Measurements from ENCODE around the gene GLDN. TPM values are rescaled to one million over a fixed set of nuclear protein-coding genes. Genes with fewer than 3 reads are reported as not detected.

GLDN gene
- total and polyA plus RNA-seq, 2 of the 8 experiments (the other 6 are each of a cell fraction or from before 2014, with no cell fraction given) = 0.24 to 0.50 TPM

DNA sequence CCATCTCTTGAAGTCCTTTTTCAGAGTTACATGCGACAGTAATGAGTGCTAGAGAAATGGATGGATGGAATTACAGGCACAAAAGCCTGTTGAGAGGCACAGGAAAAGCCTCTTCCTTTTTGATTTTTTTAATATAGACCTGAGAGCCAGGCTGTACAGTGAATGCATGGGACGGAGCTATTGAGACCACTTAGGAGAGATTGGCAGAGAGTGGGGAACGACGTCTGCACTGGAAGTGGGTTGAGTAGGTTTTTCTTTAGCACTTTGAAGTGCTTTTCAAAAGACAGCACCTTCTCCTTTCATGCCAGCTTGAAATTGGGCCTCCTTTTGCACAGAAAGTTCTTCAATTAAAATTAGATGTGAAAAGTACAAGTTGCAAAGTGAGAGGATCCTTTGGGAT, 37.0 kb downstream of the GLDN start (continued):
- TF ChIP-seq, protein P1, sequence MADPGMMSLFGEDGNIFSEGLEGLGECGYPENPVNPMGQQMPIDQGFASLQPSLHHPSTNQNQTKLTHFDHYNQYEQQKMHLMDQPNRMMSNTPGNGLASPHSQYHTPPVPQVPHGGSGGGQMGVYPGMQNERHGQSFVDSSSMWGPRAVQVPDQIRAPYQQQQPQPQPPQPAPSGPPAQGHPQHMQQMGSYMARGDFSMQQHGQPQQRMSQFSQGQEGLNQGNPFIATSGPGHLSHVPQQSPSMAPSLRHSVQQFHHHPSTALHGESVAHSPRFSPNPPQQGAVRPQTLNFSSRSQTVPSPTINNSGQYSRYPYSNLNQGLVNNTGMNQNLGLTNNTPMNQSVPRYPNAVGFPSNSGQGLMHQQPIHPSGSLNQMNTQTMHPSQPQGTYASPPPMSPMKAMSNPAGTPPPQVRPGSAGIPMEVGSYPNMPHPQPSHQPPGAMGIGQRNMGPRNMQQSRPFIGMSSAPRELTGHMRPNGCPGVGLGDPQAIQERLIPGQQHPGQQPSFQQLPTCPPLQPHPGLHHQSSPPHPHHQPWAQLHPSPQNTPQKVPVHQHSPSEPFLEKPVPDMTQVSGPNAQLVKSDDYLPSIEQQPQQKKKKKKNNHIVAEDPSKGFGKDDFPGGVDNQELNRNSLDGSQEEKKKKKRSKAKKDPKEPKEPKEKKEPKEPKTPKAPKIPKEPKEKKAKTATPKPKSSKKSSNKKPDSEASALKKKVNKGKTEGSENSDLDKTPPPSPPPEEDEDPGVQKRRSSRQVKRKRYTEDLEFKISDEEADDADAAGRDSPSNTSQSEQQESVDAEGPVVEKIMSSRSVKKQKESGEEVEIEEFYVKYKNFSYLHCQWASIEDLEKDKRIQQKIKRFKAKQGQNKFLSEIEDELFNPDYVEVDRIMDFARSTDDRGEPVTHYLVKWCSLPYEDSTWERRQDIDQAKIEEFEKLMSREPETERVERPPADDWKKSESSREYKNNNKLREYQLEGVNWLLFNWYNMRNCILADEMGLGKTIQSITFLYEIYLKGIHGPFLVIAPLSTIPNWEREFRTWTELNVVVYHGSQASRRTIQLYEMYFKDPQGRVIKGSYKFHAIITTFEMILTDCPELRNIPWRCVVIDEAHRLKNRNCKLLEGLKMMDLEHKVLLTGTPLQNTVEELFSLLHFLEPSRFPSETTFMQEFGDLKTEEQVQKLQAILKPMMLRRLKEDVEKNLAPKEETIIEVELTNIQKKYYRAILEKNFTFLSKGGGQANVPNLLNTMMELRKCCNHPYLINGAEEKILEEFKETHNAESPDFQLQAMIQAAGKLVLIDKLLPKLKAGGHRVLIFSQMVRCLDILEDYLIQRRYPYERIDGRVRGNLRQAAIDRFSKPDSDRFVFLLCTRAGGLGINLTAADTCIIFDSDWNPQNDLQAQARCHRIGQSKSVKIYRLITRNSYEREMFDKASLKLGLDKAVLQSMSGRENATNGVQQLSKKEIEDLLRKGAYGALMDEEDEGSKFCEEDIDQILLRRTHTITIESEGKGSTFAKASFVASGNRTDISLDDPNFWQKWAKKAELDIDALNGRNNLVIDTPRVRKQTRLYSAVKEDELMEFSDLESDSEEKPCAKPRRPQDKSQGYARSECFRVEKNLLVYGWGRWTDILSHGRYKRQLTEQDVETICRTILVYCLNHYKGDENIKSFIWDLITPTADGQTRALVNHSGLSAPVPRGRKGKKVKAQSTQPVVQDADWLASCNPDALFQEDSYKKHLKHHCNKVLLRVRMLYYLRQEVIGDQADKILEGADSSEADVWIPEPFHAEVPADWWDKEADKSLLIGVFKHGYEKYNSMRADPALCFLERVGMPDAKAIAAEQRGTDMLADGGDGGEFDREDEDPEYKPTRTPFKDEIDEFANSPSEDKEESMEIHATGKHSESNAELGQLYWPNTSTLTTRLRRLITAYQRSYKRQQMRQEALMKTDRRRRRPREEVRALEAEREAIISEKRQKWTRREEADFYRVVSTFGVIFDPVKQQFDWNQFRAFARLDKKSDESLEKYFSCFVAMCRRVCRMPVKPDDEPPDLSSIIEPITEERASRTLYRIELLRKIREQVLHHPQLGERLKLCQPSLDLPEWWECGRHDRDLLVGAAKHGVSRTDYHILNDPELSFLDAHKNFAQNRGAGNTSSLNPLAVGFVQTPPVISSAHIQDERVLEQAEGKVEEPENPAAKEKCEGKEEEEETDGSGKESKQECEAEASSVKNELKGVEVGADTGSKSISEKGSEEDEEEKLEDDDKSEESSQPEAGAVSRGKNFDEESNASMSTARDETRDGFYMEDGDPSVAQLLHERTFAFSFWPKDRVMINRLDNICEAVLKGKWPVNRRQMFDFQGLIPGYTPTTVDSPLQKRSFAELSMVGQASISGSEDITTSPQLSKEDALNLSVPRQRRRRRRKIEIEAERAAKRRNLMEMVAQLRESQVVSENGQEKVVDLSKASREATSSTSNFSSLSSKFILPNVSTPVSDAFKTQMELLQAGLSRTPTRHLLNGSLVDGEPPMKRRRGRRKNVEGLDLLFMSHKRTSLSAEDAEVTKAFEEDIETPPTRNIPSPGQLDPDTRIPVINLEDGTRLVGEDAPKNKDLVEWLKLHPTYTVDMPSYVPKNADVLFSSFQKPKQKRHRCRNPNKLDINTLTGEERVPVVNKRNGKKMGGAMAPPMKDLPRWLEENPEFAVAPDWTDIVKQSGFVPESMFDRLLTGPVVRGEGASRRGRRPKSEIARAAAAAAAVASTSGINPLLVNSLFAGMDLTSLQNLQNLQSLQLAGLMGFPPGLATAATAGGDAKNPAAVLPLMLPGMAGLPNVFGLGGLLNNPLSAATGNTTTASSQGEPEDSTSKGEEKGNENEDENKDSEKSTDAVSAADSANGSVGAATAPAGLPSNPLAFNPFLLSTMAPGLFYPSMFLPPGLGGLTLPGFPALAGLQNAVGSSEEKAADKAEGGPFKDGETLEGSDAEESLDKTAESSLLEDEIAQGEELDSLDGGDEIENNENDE (IDR thresholded peaks at IDR 0.05; ENCODE audit: insufficient replicate concordance, low read length) = no peak
- no peak for TF ChIP-seq FOSL1 (IDR thresholded peaks at IDR 0.05; ENCODE audit: insufficient read depth, low read depth, low read length)
- no peak for TF ChIP-seq POU5F1 (IDR thresholded peaks at IDR 0.05; ENCODE audit: low read depth, low read length)
- TF ChIP-seq POLR2A (IDR thresholded peaks at IDR 0.05; ENCODE audit: control extremely low read depth in 1 of 2, low read depth in 2 of 2, low read length in 2 of 2) = no peak
- TF ChIP-seq, protein P2, sequence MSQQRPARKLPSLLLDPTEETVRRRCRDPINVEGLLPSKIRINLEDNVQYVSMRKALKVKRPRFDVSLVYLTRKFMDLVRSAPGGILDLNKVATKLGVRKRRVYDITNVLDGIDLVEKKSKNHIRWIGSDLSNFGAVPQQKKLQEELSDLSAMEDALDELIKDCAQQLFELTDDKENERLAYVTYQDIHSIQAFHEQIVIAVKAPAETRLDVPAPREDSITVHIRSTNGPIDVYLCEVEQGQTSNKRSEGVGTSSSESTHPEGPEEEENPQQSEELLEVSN (IDR thresholded peaks at IDR 0.05) = no peak
- no peak for TF ChIP-seq ATF2 (IDR thresholded peaks at IDR 0.05; ENCODE audit: low read length)
- TF ChIP-seq ZNF274 (IDR thresholded peaks at IDR 0.05; ENCODE audit: borderline replicate concordance, extremely low read depth, low read length) = no peak
